GM18526 (cell line): ENCODE data around the gene ANO3.

Source experiments
- POLR2A ChIP-seq: IDR thresholded peaks from 3 replicates; pipeline ENCODE4 v1.6.1; 2011; ENCODE audit not compliant: insufficient read length; ENCODE audit errors: extremely low read depth

The ANO3 gene

DNA sequence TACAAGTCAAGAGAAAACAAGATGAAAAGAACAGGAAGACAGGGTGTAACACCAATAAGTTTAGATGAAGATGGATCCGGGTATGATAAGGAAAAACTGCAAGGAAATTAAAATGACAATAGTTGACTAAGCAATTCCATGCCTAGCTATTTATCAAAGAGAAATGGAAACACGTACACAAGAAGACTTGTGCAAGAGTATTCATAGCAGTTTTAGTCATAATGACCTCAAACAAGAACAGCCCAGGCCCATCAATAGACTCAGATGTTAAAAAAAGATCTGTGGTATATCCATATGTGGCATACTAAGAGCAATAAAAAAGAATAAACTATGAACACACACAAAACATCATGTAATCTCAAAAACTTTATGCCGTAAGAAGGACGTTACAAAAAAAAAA, 356.8 kb downstream of the ANO3 start:
- no peak for TF ChIP-seq POLR2A

DNA sequence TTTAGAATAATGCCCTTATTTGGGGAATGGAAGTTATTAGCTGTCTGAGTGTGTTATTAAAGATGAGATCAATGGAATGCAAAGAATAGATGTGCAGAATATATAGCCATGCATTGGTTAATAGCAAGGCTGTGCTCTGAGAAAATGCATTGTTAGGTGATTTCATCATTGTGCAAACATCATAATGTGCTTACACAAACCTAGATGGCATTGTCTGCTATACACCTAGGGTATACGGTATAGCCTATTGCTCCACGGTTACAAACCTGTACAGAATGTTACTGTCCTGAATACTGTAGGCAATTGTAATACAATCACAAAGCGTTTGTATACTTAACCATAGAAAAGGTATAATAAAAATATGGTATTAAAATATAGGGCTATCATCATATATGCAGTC, 364.4 kb downstream of the ANO3 start:
- no peak for TF ChIP-seq POLR2A

DNA sequence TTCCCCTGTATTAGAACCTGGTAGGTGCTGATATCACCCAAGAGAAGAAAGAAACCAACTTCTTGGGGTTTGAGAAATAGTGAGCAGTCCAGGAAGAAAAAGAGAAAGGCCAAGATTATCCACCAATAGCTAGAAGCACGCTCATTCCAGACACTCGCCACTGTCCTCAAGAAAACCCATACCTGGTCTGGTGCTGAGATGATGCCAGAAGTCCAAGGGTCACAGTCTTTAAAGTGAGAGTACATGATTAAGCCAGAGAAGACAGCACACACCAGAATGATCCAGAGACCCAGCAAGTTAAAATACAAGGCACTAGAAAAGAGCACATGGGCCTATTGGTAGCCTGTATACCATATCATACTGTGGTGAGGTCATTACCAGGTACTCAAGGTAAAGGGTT, 366.3 kb downstream of the ANO3 start:
- no peak for TF ChIP-seq POLR2A

DNA sequence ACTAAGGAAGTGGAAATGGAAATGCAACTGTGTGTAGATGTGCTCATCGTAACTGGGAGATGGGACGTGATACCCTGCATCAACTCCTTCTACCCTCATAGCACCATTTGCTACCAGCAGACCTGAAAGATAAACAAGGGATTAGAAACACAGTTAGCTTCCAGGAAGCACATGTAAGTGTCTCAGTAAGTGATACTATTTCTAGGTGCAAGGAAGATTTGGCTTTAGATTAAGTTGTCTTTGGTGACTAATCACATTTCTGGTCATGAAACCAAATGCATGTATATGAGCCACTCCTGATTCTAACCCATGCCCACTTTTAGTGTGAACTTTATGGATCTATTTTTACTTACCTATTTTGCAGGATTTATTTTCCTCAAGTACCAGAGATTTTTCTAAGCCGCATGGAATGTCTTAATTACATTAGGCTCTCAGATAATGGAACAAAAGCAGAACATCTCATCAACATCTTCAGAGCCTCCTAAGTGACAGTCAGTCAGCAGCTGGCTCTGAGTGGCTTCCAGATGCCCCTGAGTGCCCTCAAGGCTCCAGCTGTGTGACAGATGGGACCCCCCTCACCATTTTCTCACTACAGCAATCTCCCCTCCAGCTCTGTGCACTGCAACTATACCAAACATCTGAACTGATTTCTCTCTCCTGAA, 368.8 kb downstream of the ANO3 start:
- no peak for TF ChIP-seq POLR2A

DNA sequence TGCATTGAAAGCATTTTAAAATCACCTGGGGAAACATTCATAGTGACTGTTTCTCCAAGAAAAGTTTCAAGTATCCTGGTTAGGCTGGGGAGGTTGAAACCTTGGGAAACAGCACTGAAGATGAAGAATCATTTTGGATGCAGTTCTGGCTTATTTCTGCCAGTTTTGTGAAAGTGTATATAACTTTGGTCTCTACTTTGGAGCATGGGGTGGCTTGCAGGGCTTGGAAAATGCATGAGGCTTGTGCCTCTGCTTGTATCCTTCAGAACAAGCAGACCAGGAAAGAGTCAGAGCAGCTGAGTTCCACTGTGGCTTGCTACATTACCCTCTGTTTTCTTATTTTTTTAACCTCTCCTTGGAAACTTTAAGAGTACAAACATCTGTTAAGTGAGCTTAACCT, 370.5 kb downstream of the ANO3 start:
- TF ChIP-seq POLR2A, result no peak

DNA sequence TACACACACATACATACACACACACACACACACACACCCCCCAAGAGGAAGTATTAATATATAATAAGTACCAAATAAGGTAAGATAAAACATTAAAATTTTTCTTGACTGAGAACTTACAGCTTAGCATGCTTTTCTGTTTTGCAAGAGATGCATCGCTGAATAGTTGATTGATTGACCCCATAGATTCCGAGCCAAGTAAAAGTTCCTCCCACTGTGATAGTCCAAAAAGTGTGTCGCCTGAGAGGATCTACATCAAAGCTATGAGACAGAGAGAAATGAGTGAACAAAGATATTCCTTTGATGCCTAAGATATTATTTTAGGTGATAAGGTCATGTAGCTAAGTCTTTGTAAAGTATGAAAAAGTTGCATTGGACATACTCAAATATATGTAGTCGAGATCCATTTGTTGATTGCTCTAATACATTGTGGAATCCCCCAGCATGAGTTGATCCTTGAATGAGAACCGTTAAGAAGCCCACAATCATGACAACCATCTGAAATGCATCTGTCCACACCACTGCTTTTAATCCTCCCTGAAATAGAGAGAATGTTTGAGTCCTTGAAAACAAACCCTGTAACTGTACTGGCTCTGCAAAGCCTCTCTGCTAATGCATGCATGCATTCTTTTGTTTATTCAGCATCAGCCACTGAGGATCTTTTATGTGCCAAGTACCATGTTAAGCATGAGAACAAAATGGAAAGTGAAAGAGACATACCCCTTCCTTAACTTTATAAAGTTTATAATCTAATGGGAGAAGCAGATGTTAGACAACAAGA, 371.7 kb downstream of the ANO3 start:
- TF ChIP-seq POLR2A, result no peak

DNA sequence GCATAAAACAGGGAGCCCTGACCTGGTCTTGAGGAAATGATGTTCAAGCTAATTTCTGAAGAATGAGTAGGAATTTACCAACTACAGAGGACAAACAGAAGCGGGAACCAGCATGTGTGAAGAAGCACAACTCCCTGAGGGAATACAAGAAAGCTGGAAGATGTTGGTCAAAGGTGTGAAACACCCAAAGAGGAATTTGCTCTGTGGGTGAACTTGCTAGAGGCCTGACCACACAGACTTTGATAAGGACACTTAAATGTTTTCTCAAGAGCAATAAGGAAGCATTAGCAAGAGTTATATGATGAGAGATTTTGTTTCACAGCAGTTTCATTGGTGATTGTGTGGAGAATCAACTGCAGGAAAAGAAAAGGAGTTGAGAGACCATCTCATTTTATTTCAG, 372.3 kb downstream of the ANO3 start:
- no peak for TF ChIP-seq POLR2A

DNA sequence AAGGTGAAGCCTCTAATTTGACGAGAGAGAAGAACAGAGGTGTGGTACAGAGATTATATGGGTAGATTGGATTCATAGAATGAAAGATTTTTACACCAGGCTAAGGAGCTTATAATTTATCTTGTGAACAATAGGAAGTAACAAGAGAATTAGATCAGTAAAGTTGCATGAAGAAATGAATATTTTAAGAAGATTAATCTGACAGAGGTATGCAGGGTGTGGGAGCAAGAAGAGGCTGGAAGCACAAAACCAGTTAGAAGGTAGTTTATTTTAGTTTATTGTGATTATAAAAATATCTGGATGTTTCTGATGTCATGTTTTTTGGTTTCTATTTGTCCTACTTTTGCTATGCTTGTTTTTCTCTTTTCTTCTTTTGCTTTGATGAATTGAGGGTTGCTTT, 374.3 kb downstream of the ANO3 start:
- no peak for TF ChIP-seq POLR2A

DNA sequence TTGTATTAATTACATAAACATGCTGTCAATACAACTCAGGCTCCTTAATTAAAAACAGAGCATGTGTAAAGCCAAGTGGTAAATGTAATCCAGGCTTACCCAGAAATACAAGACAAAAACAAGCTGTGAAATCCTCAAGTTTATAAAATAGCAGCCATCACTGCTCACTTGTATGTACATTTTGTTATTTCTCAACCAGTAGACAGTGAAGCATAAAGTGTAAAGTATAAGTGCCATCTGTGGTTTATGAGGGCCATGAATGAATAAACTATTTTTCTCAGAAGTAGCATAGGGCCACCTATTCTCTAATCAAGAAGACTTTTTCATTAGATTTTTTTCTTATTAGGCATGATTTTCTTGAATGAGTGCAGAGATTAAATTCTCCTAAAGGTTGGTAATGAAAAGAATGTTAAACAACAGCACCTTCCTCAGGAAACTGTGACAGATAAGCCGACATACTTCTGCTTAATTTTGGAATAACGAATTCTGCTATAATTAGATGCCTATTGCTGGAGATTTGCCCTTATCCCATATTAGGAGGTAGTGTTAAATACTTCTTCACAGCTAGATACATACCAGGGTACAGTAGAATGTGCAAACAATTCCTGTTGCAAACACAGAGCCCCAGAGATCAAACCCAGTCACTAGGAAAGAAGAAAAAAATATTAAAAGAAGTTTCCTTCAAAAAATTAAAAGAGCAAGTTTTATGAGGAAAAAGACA, 377.0 kb downstream of the ANO3 start:
- no peak for TF ChIP-seq POLR2A

DNA sequence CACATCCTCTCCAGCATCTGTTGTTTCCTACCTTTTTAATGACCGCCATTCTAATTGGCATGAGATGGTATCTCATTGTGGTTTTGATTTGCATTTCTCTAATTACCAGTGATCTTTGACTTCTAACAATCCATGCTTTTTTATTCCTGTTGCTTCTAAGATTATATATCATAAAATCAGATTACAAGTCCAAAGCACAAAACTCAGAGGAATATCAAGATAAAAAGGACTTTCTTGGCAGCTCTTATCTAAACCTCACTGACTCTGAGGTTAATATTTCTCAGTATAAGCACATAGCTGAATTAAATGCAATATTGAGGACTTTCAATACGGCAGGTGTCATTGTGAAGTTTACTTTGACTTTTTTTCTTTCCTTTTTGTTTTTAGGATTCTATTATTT, 378.6 kb downstream of the ANO3 start:
- TF ChIP-seq POLR2A, result no peak

DNA sequence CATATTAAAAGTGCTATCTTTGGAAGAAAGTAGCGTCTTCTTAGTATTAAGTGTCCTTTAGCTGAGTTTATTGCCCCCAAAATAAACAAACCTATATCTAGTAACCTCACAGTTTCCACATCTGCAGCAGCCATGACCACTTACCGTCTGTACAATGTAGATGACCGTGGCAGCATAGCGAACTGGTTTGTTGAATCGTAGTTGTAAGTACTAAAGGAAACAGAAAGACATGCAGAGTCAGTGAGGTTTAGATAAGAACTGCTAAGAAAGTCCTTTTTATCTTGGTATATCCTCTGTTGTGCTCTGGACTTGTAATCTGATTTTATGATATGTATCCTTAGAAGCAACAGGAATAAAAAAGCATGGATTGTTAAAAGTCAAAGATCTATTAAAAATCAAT, 380.6 kb downstream of the ANO3 start:
- no peak for TF ChIP-seq POLR2A
